ENCODE data around the gene TJP3.

The TJP3 gene

GRCh38 chr19:3667037-3667638 lies 41.0 kb upstream of the TJP3 start:
- Histone ChIP-seq H3K4me2 (ENCODE audit: low read depth, low read length, poor library complexity, severe bottlenecking) (no peak overlapping the region), H3K79me2 (ENCODE audit: insufficient read depth, low read length) (no peaks in the 10 kb centered on the region), H3K27me3 (ENCODE audit: low read length) (no peaks in the 10 kb centered on the region), H3K9me2 (replicated peaks; ENCODE audit: insufficient read depth, low read length) (no peaks in the 10 kb centered on the region), H3K36me3 (ENCODE audit: low read length) (no peaks in the 10 kb centered on the region), H2AFZ (ENCODE audit: low read depth, low read length, severe bottlenecking) (no peak overlapping the region), H3K4me3 (ENCODE audit: insufficient read depth, low read length, poor library complexity, severe bottlenecking) (no peak overlapping the region), H3K9ac (ENCODE audit: low read length) (no peak overlapping the region), H4K20me1 (ENCODE audit: low read depth, low read length) (no peaks in the 10 kb centered on the region), H3K27ac (ENCODE audit: low read depth, low read length) (no peak overlapping the region), H3F3A (ENCODE audit: insufficient read depth) (no peaks in the 10 kb centered on the region), H3K9me3 (ENCODE audit: insufficient read depth, low read length) (no peaks in the 10 kb centered on the region)
- TF ChIP-seq CTCF (IDR thresholded peaks at IDR 0.05; ENCODE audit: insufficient read depth, low read length, poor library complexity, severe bottlenecking): no peak
- no peak for TF ChIP-seq EZH2phosphoT487 (conservative IDR thresholded peaks at IDR 0.05; ENCODE audit: low read length)

DNA sequence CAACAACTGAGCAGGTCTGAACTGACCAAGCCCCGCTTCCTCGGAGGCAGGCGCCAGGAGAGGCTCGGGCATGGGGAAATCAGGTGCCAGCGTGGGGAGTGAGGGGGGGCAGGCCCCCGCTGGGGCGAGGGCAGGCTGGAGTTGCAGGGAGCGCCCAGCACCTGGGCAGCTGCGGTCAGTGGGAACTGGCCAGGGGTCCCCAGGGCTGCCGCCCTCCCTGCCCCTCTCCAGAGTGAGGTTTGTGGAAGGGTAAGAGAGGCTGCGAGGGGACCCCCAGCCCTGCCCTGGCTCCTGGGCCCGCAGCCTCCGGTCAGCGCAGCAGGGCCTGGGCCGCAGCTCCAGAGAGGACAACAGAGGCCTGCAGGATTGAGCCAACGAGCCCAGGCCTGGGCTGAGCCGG lies 40.4 kb upstream of the TJP3 start:
- no peaks in the 10 kb centered on the region for H3K36me3 ChIP-seq (ENCODE audit: low read length)
- no peaks in the 10 kb centered on the region for H3K79me2 ChIP-seq (ENCODE audit: insufficient read depth, low read length)
- no peak overlapping the region for H3K9ac ChIP-seq (ENCODE audit: low read length)
- H4K20me1 ChIP-seq (ENCODE audit: low read depth, low read length): no peaks in the 10 kb centered on the region
- H3F3A ChIP-seq (ENCODE audit: insufficient read depth): no peaks in the 10 kb centered on the region
- TF ChIP-seq CTCF (IDR thresholded peaks at IDR 0.05; ENCODE audit: insufficient read depth, low read length, poor library complexity, severe bottlenecking) (no peak), EZH2phosphoT487 (conservative IDR thresholded peaks at IDR 0.05; ENCODE audit: low read length) (no peak)
- no peaks in the 10 kb centered on the region for H3K9me2 ChIP-seq (replicated peaks; ENCODE audit: insufficient read depth, low read length)
- H3K27me3 ChIP-seq (ENCODE audit: low read length): no peaks in the 10 kb centered on the region
- no peak overlapping the region for H2AFZ ChIP-seq (ENCODE audit: low read depth, low read length, severe bottlenecking)
- H3K4me3 ChIP-seq (ENCODE audit: insufficient read depth, low read length, poor library complexity, severe bottlenecking): no peak overlapping the region
- H3K4me2 ChIP-seq (ENCODE audit: low read depth, low read length, poor library complexity, severe bottlenecking): no peak overlapping the region
- H3K27ac ChIP-seq (ENCODE audit: low read depth, low read length): no peak overlapping the region
- H3K9me3 ChIP-seq (ENCODE audit: insufficient read depth, low read length): no peaks in the 10 kb centered on the region

DNA sequence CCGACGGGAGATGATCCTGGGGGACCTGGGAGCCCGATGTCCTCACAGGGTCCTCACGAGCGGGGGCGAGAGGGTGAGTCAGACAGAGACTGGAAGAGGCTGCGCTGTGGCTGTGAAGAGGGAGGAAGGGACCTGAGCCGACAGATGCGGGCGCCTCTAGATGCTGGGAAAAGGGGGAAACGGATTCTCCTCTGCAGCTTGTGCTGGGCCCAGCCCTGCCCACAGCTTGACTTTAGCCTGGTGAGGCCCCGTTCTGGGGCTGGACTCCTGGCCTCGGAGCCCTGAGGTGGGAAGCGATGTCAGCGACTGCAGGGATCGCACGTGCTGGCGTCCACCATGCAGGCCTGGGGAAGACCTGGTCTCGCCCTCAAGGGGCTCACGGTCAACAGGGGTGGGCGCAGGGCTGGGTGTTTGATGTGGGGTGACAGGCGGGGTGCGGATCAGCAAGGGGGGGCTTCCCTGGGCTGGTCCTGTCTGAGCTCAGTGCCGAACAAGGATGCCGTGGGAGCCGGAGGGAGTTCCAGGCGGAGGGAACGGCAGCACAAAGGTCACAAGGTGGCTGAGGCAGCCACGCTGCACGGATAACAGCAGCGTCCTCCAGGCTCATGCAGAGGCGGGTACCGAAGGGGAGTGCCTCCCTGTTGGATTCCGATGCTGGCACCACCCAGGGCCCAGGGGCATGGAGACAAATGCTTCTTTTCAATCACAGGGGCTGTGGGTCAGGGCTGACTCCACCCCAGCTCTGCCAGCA lies 39.7 kb upstream of the TJP3 start:
- Histone ChIP-seq H3K4me3 (ENCODE audit: insufficient read depth, low read length, poor library complexity, severe bottlenecking) (no peak overlapping the region), H3K36me3 (ENCODE audit: low read length) (no peaks in the 10 kb centered on the region), H3K9me2 (replicated peaks; ENCODE audit: insufficient read depth, low read length) (no peaks in the 10 kb centered on the region), H3K27ac (ENCODE audit: low read depth, low read length) (no peak overlapping the region), H4K20me1 (ENCODE audit: low read depth, low read length) (no peaks in the 10 kb centered on the region), H2AFZ (ENCODE audit: low read depth, low read length, severe bottlenecking) (no peak overlapping the region), H3F3A (ENCODE audit: insufficient read depth) (no peaks in the 10 kb centered on the region), H3K79me2 (ENCODE audit: insufficient read depth, low read length) (no peaks in the 10 kb centered on the region), H3K27me3 (ENCODE audit: low read length) (no peaks in the 10 kb centered on the region), H3K9ac (ENCODE audit: low read length) (no peak overlapping the region), H3K4me2 (ENCODE audit: low read depth, low read length, poor library complexity, severe bottlenecking) (no peak overlapping the region), H3K9me3 (ENCODE audit: insufficient read depth, low read length) (no peaks in the 10 kb centered on the region)
- TF ChIP-seq EZH2phosphoT487 (conservative IDR thresholded peaks at IDR 0.05; ENCODE audit: low read length): no peak
- TF ChIP-seq CTCF (IDR thresholded peaks at IDR 0.05; ENCODE audit: insufficient read depth, low read length, poor library complexity, severe bottlenecking): no peak
